ENCODE data around the gene PRDM16. TPM values are rescaled to one million over a fixed set of nuclear protein-coding genes. Genes with fewer than 3 reads are reported as not detected.

The PRDM16 gene
- total RNA-seq, 1 donor from 2014 or later, result 0.13 TPM

GRCh38 chr1:3408751-3409266, 339.8 kb downstream of the PRDM16 start:
- DNase-seq (ENCODE audit: low read depth, low spot score), result no peak

- DNase-seq (ENCODE audit: low read depth, low spot score), result no peak
These were observed 340.6 kb downstream of the PRDM16 start for GRCh38 chr1:3409366-3410141.

DNA sequence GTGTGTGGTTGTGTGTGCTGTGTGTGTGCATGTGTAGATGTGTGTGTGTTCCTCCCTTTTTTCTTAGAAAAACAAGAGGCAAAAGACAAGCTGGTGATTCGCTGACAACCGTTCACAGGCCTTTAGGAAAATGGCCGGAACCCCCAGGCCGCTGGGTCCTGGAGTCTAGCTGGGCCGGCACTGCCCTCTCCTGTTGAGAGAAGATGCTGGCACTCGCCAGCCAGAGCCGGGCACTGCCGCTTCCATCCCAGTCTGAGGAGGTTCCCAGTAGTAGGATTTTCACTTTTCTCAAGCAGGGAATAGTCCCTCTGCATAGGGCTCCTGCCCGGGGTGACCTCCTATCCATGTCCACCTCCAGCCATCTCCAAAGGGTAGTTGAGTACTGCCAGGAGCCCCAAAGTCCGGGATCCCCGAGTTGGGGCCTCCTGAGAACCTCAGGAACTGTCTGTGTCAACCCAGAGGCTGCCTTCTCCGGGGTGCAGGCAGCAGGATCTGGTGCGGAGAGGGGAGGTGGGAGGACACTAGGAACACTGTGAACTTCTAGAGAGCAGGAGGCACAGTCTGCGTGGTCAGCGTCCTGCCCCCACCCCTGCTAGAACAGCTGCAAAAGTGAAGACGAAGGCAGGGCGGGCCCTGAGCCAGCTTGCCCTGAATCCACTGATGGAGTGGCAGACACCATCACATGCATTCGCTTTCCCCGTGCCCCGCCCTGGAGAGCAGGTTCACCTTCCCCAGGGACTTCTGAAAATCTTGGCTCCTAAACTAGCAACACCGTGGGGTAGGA, 341.3 kb downstream of the PRDM16 start:
- no peak for DNase-seq (ENCODE audit: low read depth, low spot score)

DNA sequence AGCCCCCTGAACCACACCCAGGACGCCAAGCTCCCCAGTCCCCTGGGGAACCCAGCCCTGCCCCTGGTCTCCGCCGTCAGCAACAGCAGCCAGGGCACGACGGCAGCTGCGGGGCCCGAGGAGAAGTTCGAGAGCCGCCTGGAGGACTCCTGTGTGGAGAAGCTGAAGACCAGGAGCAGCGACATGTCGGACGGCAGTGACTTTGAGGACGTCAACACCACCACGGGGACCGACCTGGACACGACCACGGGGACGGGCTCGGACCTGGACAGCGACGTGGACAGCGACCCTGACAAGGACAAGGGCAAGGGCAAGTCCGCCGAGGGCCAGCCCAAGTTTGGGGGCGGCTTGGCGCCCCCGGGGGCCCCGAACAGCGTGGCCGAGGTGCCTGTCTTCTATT, 342.8 kb downstream of the PRDM16 start:
- no peak for DNase-seq (ENCODE audit: low read depth, low spot score)

- DNase-seq (ENCODE audit: low read depth, low spot score), result no peak
These were observed 343.4 kb downstream of the PRDM16 start for GRCh38 chr1:3412376-3412775.

GRCh38 chr1:3413975-3414710, 345.1 kb downstream of the PRDM16 start:
- DNase-seq (ENCODE audit: low read depth, low spot score), result no peak

GRCh38 chr1:3415260-3416090, 346.5 kb downstream of the PRDM16 start:
- DNase-seq (ENCODE audit: low read depth, low spot score), result no peak

- DNase-seq (ENCODE audit: low read depth, low spot score), result no peak
These were observed 348.2 kb downstream of the PRDM16 start for GRCh38 chr1:3417082-3417739.

GRCh38 chr1:3417934-3418333, 348.9 kb downstream of the PRDM16 start:
- no peak for DNase-seq (ENCODE audit: low read depth, low spot score)

DNA sequence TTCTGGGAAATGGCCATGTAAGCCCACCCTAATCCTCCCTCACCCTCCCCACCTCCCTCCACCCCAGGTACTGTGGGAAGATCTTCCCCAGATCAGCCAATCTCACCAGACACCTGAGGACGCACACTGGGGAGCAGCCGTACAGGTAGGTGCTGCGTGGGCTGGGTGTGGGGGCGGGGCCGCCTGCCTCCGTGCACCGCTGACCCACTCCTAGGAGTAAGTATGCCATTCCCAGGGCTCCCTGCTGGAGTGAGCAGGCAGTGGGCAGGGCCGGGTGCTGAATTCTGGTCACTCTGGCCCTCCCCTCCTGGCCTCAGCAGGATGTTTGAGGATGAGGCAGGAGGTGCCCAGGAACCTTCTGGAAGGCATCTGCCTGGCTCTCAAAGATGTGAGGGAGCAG, 349.6 kb downstream of the PRDM16 start:
- no peak for DNase-seq (ENCODE audit: low read depth, low spot score)

DNA sequence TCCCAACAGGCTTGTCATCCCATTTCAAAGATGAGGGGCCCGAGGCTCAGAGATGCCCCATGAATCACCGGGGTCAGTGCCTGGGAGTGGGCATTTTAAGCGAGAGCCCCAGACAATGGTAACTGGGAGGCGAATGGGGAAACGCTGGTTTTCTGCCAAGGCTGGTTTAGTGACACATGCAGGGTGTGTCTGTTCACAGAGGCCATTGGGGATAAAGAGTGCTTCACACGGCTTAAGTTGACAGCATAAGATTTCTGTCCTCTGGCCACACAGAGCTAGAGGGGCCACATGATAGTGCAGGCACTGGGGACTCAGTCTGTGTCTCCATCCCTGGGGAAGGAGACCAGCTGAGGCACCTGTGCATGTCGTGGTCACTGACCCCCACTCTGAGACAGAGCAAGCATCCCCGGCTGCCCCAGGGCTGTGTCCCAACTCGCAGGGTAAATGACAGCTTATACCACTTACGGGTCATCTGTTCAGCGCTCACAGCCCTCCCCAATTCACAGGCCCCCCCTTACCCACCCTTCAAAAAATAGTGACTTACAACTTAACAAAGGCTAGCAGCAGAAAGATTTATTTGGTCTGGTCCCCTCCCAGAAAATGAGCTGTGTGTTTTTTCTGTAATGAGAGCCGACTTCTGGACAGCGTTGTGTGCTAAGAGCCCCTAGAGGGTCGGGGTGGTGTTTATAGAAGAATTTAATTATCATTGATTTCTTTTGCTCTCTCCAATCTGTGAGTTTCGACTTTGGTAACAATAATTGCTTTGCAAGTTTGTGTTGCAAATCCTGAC, 350.6 kb downstream of the PRDM16 start:
- DNase-seq (ENCODE audit: low read depth, low spot score), result no peak

DNA sequence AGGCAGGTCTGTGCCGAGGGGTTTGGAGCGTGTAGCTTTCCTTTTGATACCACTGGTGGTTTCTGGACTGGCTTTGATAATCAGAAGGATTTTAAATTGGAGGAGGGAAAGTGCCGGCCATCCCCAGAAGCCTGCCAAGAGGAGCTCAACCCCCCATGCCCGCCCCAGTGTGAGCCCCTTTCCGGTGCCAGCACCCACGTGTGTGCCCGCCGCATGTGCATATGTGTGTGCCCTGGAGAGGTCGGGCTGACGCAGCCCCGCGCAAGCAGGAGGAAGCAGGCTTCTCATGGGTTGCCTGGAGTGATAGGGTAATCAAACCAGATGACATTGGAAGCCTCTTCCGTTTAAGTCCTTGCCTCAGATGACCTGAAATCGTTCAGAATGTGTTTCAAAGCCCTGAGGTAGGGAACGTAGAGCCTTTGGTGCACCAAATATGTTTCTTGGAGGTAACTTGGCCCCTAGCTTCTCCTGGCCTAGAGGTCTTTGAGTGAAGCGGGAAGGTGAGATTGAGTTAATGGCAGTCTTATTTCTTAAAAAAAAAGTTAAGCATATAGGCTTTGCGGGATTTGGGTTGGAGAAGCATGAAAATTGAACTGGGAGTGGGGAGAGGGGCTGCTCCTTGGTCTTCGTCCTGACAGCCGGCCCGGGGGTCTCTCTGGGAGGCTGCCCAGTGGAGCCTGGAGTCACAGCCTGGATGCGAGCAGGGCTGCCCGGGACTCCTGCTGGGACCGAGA, 351.4 kb downstream of the PRDM16 start:
- no peak for DNase-seq (ENCODE audit: low read depth, low spot score)

GRCh38 chr1:3422638-3423037, 353.6 kb downstream of the PRDM16 start:
- DNase-seq (ENCODE audit: low read depth, low spot score), result no peak

GRCh38 chr1:3423245-3423829, 354.3 kb downstream of the PRDM16 start:
- no peak for DNase-seq (ENCODE audit: low read depth, low spot score)

DNA sequence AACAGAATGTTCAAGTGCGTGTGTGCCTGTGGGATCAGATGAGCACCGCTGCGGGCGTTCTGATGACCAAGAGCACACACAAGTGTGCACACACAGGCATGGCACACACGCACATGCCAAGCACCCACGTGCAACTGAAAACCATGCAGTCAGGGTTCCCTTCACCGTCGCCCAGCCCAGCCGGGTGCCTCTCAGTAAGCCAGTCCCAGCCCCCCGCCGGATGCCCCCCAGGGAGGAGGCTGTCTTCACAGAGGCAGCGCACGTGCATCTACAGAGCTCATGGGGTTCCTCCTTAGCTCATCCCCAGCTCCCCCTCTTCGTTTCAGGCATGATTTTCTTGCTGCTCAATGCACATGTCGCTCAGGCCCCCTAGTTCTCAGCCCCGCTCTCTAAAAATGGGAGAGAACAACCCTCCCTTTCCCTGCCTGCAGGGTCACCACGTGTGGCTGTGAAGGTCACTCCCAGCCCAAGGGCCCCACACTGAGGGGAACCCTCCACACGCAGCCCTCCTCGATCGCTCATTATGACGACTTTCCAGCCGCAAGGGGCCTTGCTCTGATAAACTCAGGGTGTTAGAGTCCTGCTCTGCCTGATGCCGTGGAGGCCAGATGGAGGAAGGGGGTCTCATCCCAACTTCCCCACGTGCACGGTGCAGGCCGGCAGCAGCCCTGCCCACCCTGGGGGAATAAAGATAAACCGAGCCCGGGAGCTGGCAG, 355.1 kb downstream of the PRDM16 start:
- no peak for DNase-seq (ENCODE audit: low read depth, low spot score)

- no peak for DNase-seq (ENCODE audit: low read depth, low spot score)
These were observed 356.6 kb downstream of the PRDM16 start for GRCh38 chr1:3425486-3426215.

DNA sequence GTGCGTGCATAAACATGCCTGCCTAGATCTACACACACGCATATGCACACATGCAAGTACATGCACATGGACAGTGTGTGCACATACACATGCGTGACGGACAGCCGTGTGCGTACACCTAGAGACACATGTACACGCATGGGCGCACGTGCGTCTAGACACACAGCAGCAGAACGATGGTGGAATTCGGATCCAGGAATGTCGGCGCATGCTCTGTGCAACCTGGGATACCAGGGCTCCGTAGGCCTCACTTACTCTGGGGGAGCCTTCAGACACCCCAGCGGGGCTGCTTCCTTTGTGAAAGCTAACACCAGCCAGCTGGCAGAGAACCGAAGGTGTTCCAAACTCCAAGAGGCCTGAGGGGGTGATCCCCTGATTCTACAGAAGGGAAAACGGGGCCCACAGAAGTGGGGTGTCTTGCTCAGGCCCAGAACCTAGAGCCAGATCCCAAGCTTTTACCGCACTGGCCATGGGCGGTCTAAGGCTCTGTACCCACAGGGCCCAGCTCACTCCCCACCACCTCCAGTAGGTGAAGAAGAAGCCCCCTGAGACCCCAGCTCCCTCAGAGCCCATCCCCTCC, 358.0 kb downstream of the PRDM16 start:
- DNase-seq (ENCODE audit: low read depth, low spot score), result no peak
